ENCODE data around the gene PPP2CA. TPM values are rescaled to one million over a fixed set of nuclear protein-coding genes. Genes with fewer than 3 reads are reported as not detected.

Gene PPP2CA
- total and polyA plus RNA-seq, 2 of the 13 experiments (the other 11 are each of a cell fraction or from before 2014, with no cell fraction given): 82.4 to 171 TPM

GRCh38 chr5:134171972-134172371 is 53.9 kb downstream of the PPP2CA start:
- H3K27ac ChIP-seq (ENCODE audit: extremely low read length, insufficient read depth, low read length): no peak overlapping the region
- H3K79me2 ChIP-seq (ENCODE audit: insufficient read depth, low read length): peaks cover 80% of the 10 kb centered on the region
- intact Hi-C loops (cut with micrococcal nuclease; ENCODE audit: unreplicated experiment): no loop called here
- ChIA-PET POLR2A (interaction anchor here (0.6 kb wide), 1 partner anchor 23 kb away, joined by 3 read pairs; no protein-coding TSS in a partner anchor), CTCF (ENCODE audit: low intra/inter-chr PET ratio, low total read pairs) (no interaction called here)
- in situ Hi-C loops (cut with HindIII; ENCODE audit: extremely low pct_ligation_motif_present, low pct_unique_long_range_greater_than_20kb): no loop called here
- H3K4me2 ChIP-seq (ENCODE audit: low read depth, low read length): no peak overlapping the region
- FAIRE-seq (no peak), ATAC-seq (no peak), DNase-seq (ENCODE audit: low spot score) (no peak)
- H3K27me3 ChIP-seq (ENCODE audit: control insufficient read depth in 1 of 2, insufficient read depth in 2 of 2, low read length in 2 of 2): no peaks in the 10 kb centered on the region
- no peak overlapping the region for H3K4me3 ChIP-seq (replicated peaks in 1 of 3; ENCODE audit: insufficient read depth in 1 of 3, low read depth in 2 of 3, low read length in 3 of 3)
- BruUV-seq (replicated peaks): no TSS peak
- H3K36me3 ChIP-seq (replicated peaks in 1 of 2; ENCODE audit: control insufficient read depth in 1 of 2, insufficient read depth in 2 of 2, low read length in 2 of 2): peaks cover 13 to 59% of the 10 kb centered on the region in 2 experiments
- peaks cover 32% of the 10 kb centered on the region for H4K20me1 ChIP-seq (ENCODE audit: insufficient read depth, low read length)
- TF ChIP-seq PHF5A (CRISPR knock-in tag; IDR thresholded peaks at IDR 0.05; ENCODE audit: low read depth, unreplicated experiment) (no peak), ZNF737 (CRISPR knock-in tag; IDR thresholded peaks at IDR 0.05; ENCODE audit: borderline replicate concordance) (no peak), FLYWCH1 (CRISPR knock-in tag; IDR thresholded peaks at IDR 0.05) (no peak), HMGA1 (CRISPR knock-in tag; conservative IDR thresholded peaks at IDR 0.05) (no peak), ZNF367 (CRISPR knock-in tag; IDR thresholded peaks at IDR 0.05; ENCODE audit: borderline replicate concordance) (no peak), TBX3 (IDR thresholded peaks at IDR 0.05; ENCODE audit: borderline replicate concordance) (no peak), PLRG1 (conservative IDR thresholded peaks at IDR 0.05) (no peak), AGO2 (optimal IDR thresholded peaks at IDR 0.05; ENCODE audit: low read depth, low read length) (no peak), HDAC6 (IDR thresholded peaks at IDR 0.05; ENCODE audit: low read depth, low read length) (no peak), FOXA1 (IDR thresholded peaks at IDR 0.05) (no peak), FOXA1 (CRISPR knock-in tag; IDR thresholded peaks at IDR 0.05) (no peak), FOXP4 (CRISPR knock-in tag; IDR thresholded peaks at IDR 0.05) (no peak), ZNF496 (CRISPR knock-in tag; IDR thresholded peaks at IDR 0.05; ENCODE audit: insufficient replicate concordance) (no peak), ZNF326 (CRISPR knock-in tag; IDR thresholded peaks at IDR 0.05; ENCODE audit: borderline replicate concordance) (no peak), STAT5B (CRISPR knock-in tag; IDR thresholded peaks at IDR 0.05) (no peak), MXI1 (IDR thresholded peaks at IDR 0.05; ENCODE audit: borderline replicate concordance, low read depth, low read length) (no peak)
- H3K4me1 ChIP-seq (ENCODE audit: insufficient read depth, low read length): peaks cover 19% of the 10 kb centered on the region
- no peak overlapping the region for H2AFZ ChIP-seq (ENCODE audit: low read length)
- H3K9me3 ChIP-seq (ENCODE audit: low read length): no peaks in the 10 kb centered on the region
- H3K9ac ChIP-seq (ENCODE audit: insufficient read depth, low read depth, low read length): no peak overlapping the region
- 98% methylated on average over 4 of the region's 4 CpGs for WGBS (ENCODE audit: low lambda C conversion rate)

Measured in HepG2 (cell line).